Mesenchymal stem cell (in vitro differentiated cells and primary cell): Measurements from ENCODE around the gene AMZ1.

Experiments used
- DNase-seq: peaks from one replicate; pipeline ENCODE4 v3.0.0-alpha.2; 2013
- H2AFZ ChIP-seq: one replicate; pipeline ENCODE4 v1.6.1; 2013; ENCODE audit warnings: low read depth, mild to moderate bottlenecking, control low read depth, inconsistent platforms, low read length, moderate library complexity
- H2AK5ac ChIP-seq: 2 replicates; pipeline ENCODE4 v1.6.1; 2013; ENCODE audit warnings: low read length, moderate library complexity, mild to moderate bottlenecking, inconsistent platforms; ENCODE audit not compliant: severe bottlenecking
- H2BK120ac ChIP-seq: one replicate; pipeline ENCODE4 v1.6.1; 2013; ENCODE audit warnings: low read depth, mild to moderate bottlenecking, inconsistent platforms, low read length, moderate library complexity
- H2BK12ac ChIP-seq, 2 experiments: one replicate each; pipeline ENCODE4 v1.6.1; 2013; ENCODE audit warnings: inconsistent platforms in 2 of 2, low read length in 2 of 2, mild to moderate bottlenecking in 2 of 2, moderate library complexity in 2 of 2, control low read depth in 1 of 2
- H2BK15ac ChIP-seq: one replicate; pipeline ENCODE4 v1.6.1; 2013; ENCODE audit warnings: mild to moderate bottlenecking, low read depth, inconsistent platforms; ENCODE audit not compliant: poor library complexity, severe bottlenecking
- H2BK5ac ChIP-seq: 2 replicates; pipeline ENCODE4 v1.6.1; 2013; ENCODE audit warnings: low read depth, mild to moderate bottlenecking, low read length, control low read depth, inconsistent platforms; ENCODE audit not compliant: poor library complexity, severe bottlenecking
- H3K14ac ChIP-seq, 2 experiments: one replicate each; pipeline ENCODE4 v1.6.1; 2013; ENCODE audit warnings: inconsistent platforms in 2 of 2, low read length in 2 of 2, control low read depth in 1 of 2, mild to moderate bottlenecking in 1 of 2, moderate library complexity in 1 of 2
- H3K18ac ChIP-seq, 2 experiments: one replicate each; pipeline ENCODE4 v1.6.1; 2013; ENCODE audit warnings: inconsistent platforms in 2 of 2, low read length in 2 of 2, control low read depth in 1 of 2, low read depth in 1 of 2, mild to moderate bottlenecking in 1 of 2
- H3K23ac ChIP-seq, 2 experiments: one replicate each; pipeline ENCODE4 v1.6.1; 2013; ENCODE audit warnings: inconsistent platforms in 2 of 2, low read length in 2 of 2, mild to moderate bottlenecking in 2 of 2, moderate library complexity in 2 of 2, control low read depth in 1 of 2
- H3K27ac ChIP-seq: 2 replicates; pipeline ENCODE4 v1.5.1; 2013; ENCODE audit warnings: mild to moderate bottlenecking, moderate library complexity, low read length, control low read depth, inconsistent platforms; ENCODE audit not compliant: poor library complexity, severe bottlenecking
- H3K27me3 ChIP-seq, 2 experiments: 2 replicates each; pipeline versions ENCODE4 v1.6.1 to v1.7.0; 2013; ENCODE audit warnings: low read length in 2 of 2, mild to moderate bottlenecking in 2 of 2, moderate library complexity in 2 of 2, control low read depth in 1 of 2, inconsistent platforms in 1 of 2; ENCODE audit not compliant: control insufficient read depth in 1 of 2, insufficient read depth in 1 of 2
- H3K36me3 ChIP-seq, 2 experiments: 2 replicates each; pipeline versions ENCODE4 v1.6.1 to v1.7.0; 2013; ENCODE audit warnings: low read length in 2 of 2, control low read depth in 1 of 2, inconsistent platforms in 1 of 2, low read depth in 1 of 2, mild to moderate bottlenecking in 1 of 2; ENCODE audit not compliant: insufficient read depth in 2 of 2, control insufficient read depth in 1 of 2
- H3K4ac ChIP-seq, 2 experiments: one replicate each; pipeline ENCODE4 v1.6.1; 2013; ENCODE audit warnings: inconsistent platforms in 2 of 2, low read length in 2 of 2, mild to moderate bottlenecking in 2 of 2, moderate library complexity in 2 of 2, control low read depth in 1 of 2, low read depth in 1 of 2
- H3K4me1 ChIP-seq: 2 replicates; pipeline ENCODE4 v1.6.1; 2013; ENCODE audit warnings: low read depth, low read length, control low read depth; ENCODE audit not compliant: control insufficient read depth, insufficient read depth
- H3K4me2 ChIP-seq: 2 replicates; pipeline ENCODE4 v1.6.1; 2013; ENCODE audit warnings: low read length, mild to moderate bottlenecking, inconsistent platforms; ENCODE audit not compliant: poor library complexity, severe bottlenecking
- H3K4me3 ChIP-seq, 2 experiments: 2 replicates each; pipeline versions ENCODE4 v1.5.1 to v1.7.0; 2013; ENCODE audit warnings: low read length in 2 of 2, mild to moderate bottlenecking in 2 of 2, control low read depth in 1 of 2, low read depth in 1 of 2; ENCODE audit not compliant: insufficient read depth in 1 of 2
- H3K79me1 ChIP-seq: replicated peaks from 2 replicates; pipeline ENCODE4 v1.6.1; 2013; ENCODE audit warnings: mild to moderate bottlenecking, control low read depth, low read length, inconsistent platforms; ENCODE audit not compliant: poor library complexity, severe bottlenecking
- H3K9ac ChIP-seq: 2 replicates; pipeline ENCODE4 v1.7.0; 2013; ENCODE audit warnings: mild to moderate bottlenecking, low read length, moderate library complexity
- H3K9me3 ChIP-seq: 2 replicates; pipeline ENCODE4 v1.7.0; 2013; ENCODE audit warnings: mild to moderate bottlenecking, low read length; ENCODE audit not compliant: control insufficient read depth
- H4K8ac ChIP-seq: one replicate; pipeline ENCODE4 v1.6.1; 2013; ENCODE audit warnings: inconsistent platforms, mild to moderate bottlenecking, low read length, moderate library complexity
- H4K91ac ChIP-seq: one replicate; pipeline ENCODE4 v1.6.1; 2013; ENCODE audit warnings: mild to moderate bottlenecking, low read length, inconsistent platforms
- WGBS: methylation state at CpG from one replicate; pipeline ENCODE4 v1.1.7; 2013; ENCODE audit warnings: mixed read lengths; 5-methylcytosine and 5-hydroxymethylcytosine counted together

The AMZ1 gene

DNA sequence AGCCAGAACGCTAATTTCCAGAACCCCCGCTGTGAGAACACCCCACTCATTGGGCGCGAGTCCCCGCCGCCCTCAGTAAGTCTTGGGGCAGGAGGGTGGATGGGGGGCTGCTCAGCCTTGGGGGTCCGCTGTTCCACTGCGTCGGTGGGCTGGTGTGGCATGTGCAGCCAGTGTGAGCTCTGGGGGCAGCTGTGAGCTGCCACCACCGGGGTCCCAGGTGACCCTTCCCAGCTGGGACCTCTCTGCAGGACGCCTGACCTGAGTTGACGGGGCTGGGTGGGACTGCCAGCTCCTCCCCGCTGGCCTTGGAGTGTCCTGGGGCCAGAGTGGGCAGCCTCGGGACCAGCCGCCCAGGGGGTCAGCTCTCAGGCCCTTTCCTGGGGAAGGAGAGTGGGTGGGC lies 29.1 kb upstream of the AMZ1 start:
- peaks cover 39 to 100% of the 10 kb centered on the region in 2 experiments for H3K36me3 ChIP-seq
- peaks cover 48% of the 10 kb centered on the region for H3K79me1 ChIP-seq
- H3K4me3 ChIP-seq = no peak overlapping the region
- H3K4ac ChIP-seq = no peak overlapping the region
- H3K18ac ChIP-seq = no peak overlapping the region
- no peak overlapping the region for H3K14ac ChIP-seq
- H2BK5ac ChIP-seq = no peak overlapping the region
- H3K4me2 ChIP-seq = no peak overlapping the region
- H2AFZ ChIP-seq = no peak overlapping the region
- no peak overlapping the region for H3K27ac ChIP-seq
- no peak for DNase-seq
- H2BK12ac ChIP-seq = no peak overlapping the region
- H3K23ac ChIP-seq = no peak overlapping the region
- H2AK5ac ChIP-seq = no peak overlapping the region
- H3K9me3 ChIP-seq = no peaks in the 10 kb centered on the region
- no peaks in the 10 kb centered on the region for H3K27me3 ChIP-seq
- no peak overlapping the region for H2BK120ac ChIP-seq
- no peak overlapping the region for H3K9ac ChIP-seq
- peaks cover 29% of the 10 kb centered on the region for H3K4me1 ChIP-seq
- H4K91ac ChIP-seq = no peak overlapping the region
- WGBS = 97% methylated on average over 13 of the region's 15 CpGs
- H4K8ac ChIP-seq = no peak overlapping the region
- no peak overlapping the region for H2BK15ac ChIP-seq

GRCh38 chr7:2659556-2660358 lies 28.2 kb upstream of the AMZ1 start:
- Histone ChIP-seq H3K4me3 (no peak overlapping the region), H2BK15ac (no peak overlapping the region), H3K36me3 (peaks cover 37 to 95% of the 10 kb centered on the region in 2 experiments), H3K14ac (no peak overlapping the region), H3K9ac (no peak overlapping the region), H3K4me1 (peaks cover 32% of the 10 kb centered on the region), H2BK5ac (no peak overlapping the region), H3K4me2 (no peak overlapping the region), H3K9me3 (no peaks in the 10 kb centered on the region), H3K27ac (no peak overlapping the region), H3K27me3 (no peaks in the 10 kb centered on the region), H4K91ac (no peak overlapping the region), H2BK120ac (no peak overlapping the region), H4K8ac (no peak overlapping the region), H2AK5ac (no peak overlapping the region), H2BK12ac (no peak overlapping the region), H2AFZ (no peak overlapping the region), H3K23ac (no peak overlapping the region), H3K4ac (no peak overlapping the region), H3K79me1 (peaks cover 49% of the 10 kb centered on the region), H3K18ac (no peak overlapping the region)
- 94% methylated on average over 36 of the region's 36 CpGs for WGBS
- no peak for DNase-seq

DNA sequence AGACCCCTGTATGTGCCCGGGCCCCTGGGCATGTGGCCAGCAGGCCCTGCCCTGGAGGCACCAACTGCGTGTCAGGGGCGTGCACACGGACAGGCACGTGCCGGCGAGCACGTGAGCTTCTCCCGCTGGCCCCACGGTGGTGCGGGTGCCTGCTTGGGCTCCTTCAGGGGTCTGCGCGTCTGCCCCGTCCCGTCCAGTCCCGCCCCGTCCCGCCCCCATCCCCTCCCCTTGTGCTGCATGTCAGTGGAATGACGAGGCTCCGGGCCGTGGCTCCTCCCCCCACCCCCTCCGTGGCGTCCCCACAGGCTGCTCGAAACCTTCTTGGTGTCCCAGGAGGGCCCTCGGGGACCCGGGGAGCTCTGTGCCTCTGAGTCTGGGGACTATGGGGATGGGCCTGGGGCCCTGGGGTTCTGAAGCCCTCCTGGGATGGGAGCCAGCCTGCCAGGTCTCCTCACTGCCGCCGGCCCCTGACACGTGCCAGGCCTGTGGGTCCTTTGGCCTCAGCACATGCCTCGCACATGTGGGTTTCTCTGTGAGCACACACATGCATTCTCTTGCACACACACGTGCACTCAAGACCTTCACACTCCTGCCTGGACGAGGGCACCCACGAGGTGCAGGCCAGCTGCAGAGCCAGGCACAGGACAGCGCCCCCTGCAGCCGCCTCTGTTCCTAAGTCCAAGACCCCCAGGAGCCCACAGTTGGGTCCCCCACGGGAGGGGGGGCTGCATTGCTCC lies 27.5 kb upstream of the AMZ1 start:
- Histone ChIP-seq H3K4me1 (peaks cover 33% of the 10 kb centered on the region), H2AFZ (no peak overlapping the region), H3K4me3 (no peak overlapping the region), H3K9ac (no peak overlapping the region), H2BK120ac (no peak overlapping the region), H4K91ac (no peak overlapping the region), H3K27me3 (peaks cover 0 to 3% of the 10 kb centered on the region in 2 experiments), H4K8ac (no peak overlapping the region), H3K4ac (no peak overlapping the region), H2BK12ac (no peak overlapping the region), H3K14ac (no peak overlapping the region), H3K27ac (no peak overlapping the region), H3K79me1 (peaks cover 45% of the 10 kb centered on the region), H3K9me3 (no peaks in the 10 kb centered on the region), H3K4me2 (no peak overlapping the region), H3K23ac (no peak overlapping the region), H3K36me3 (peaks cover 31 to 91% of the 10 kb centered on the region in 2 experiments), H2BK5ac (no peak overlapping the region), H2BK15ac (no peak overlapping the region), H2AK5ac (no peak overlapping the region), H3K18ac (no peak overlapping the region)
- WGBS = 85% methylated on average over 33 of the region's 36 CpGs
- no peak for DNase-seq

- H3K4me2 ChIP-seq = no peak overlapping the region
- no peak overlapping the region for H3K9ac ChIP-seq
- no peak for DNase-seq
- H3K18ac ChIP-seq = no peak overlapping the region
- H2BK120ac ChIP-seq = no peak overlapping the region
- H3K9me3 ChIP-seq = no peaks in the 10 kb centered on the region
- no peak overlapping the region for H4K8ac ChIP-seq
- H4K91ac ChIP-seq = no peak overlapping the region
- WGBS = 94% methylated on average over 9 of the region's 10 CpGs
- no peak overlapping the region for H3K4ac ChIP-seq
- no peak overlapping the region for H3K14ac ChIP-seq
- no peak overlapping the region for H3K27ac ChIP-seq
- H2AK5ac ChIP-seq = no peak overlapping the region
- no peak overlapping the region for H2BK5ac ChIP-seq
- H3K4me1 ChIP-seq = peaks cover 37% of the 10 kb centered on the region
- peaks cover 40% of the 10 kb centered on the region for H3K79me1 ChIP-seq
- no peak overlapping the region for H2BK12ac ChIP-seq
- H3K23ac ChIP-seq = no peak overlapping the region
- H2BK15ac ChIP-seq = no peak overlapping the region
- H3K4me3 ChIP-seq = no peak overlapping the region
- peaks cover 25 to 89% of the 10 kb centered on the region in 2 experiments for H3K36me3 ChIP-seq
- peaks cover 0 to 7% of the 10 kb centered on the region in 2 experiments for H3K27me3 ChIP-seq
- H2AFZ ChIP-seq = no peak overlapping the region
Observed at GRCh38 chr7:2661096-2661449, 26.9 kb upstream of the AMZ1 start.
